K562 (cell line): ENCODE measurements around the gene RFX7. TPM values are rescaled to one million over a fixed set of nuclear protein-coding genes. Genes with fewer than 3 reads are reported as not detected.

Experiments used
- ARHGAP35 ChIP-seq: fragments of 450-650 bp; IDR thresholded peaks from 2 replicates; pipeline ENCODE4 v1.6.1; 2018; ENCODE audit not compliant: partially characterized antibody
- ATF3 ChIP-seq, 2 experiments: fragments of 450-650 bp in 1 of 2; sonication (generic) in 1 of 2; formaldehyde crosslinking in 1 of 2; IDR thresholded peaks in 1 of 2; conservative IDR thresholded peaks in 1 of 2; 2 replicates each; pipeline versions ENCODE4 v1.6.1 to v1.8.1; 2016 to 2023; ENCODE audit warnings: mild to moderate bottlenecking in 2 of 2, moderate library complexity in 2 of 2, inconsistent platforms in 1 of 2, missing genetic modification reagents in 1 of 2
- CBX2 ChIP-seq: fragments of 200-600 bp; sonication (generic); IDR thresholded peaks from one replicate; pipeline ENCODE4 v1.6.1; 2012; ENCODE audit warnings: mild to moderate bottlenecking, low read length, inconsistent platforms; ENCODE audit not compliant: insufficient read depth, poor library complexity, severe bottlenecking
- E2F5 ChIP-seq: sonication (generic); formaldehyde crosslinking; IDR thresholded peaks from 2 replicates; pipeline ENCODE4 v1.8.0; 2022; ENCODE audit warnings: mild to moderate bottlenecking, missing genetic modification reagents
- EWSR1 ChIP-seq: fragments of 450-650 bp; IDR thresholded peaks from 2 replicates; pipeline ENCODE4 v1.6.1; 2018; ENCODE audit warnings: borderline replicate concordance, mild to moderate bottlenecking, low read depth, moderate library complexity; ENCODE audit not compliant: partially characterized antibody
- FIP1L1 ChIP-seq: fragments of 200-400 bp; formaldehyde crosslinking; IDR thresholded peaks from 2 replicates; pipeline ENCODE4 v1.6.1; 2018; ENCODE audit warnings: mild to moderate bottlenecking, low read depth, low read length; ENCODE audit not compliant: poor library complexity, severe bottlenecking
- HLTF ChIP-seq: fragments of 450-650 bp; IDR thresholded peaks from 2 replicates; pipeline ENCODE4 v1.6.1; 2016
- POLR3G ChIP-seq: IDR thresholded peaks from 2 replicates; pipeline ENCODE4 v1.6.1; 2011; ENCODE audit not compliant: insufficient read length, insufficient replicate concordance; ENCODE audit errors: extremely low read depth
- SAFB ChIP-seq: fragments of 200-400 bp; formaldehyde crosslinking; IDR thresholded peaks from 2 replicates; pipeline ENCODE4 v1.6.1; 2017; ENCODE audit warnings: low read depth, low read length, borderline replicate concordance
- TAF9B ChIP-seq: fragments of 450-650 bp; IDR thresholded peaks from 2 replicates; pipeline ENCODE4 v1.6.1; 2018; ENCODE audit warnings: mild to moderate bottlenecking; ENCODE audit not compliant: partially characterized antibody
- TSHZ1 ChIP-seq: fragments of 250-450 bp; sonication (Bioruptor Pico); IDR thresholded peaks from 2 replicates; pipeline ENCODE4 v1.4.0; 2020; ENCODE audit warnings: mild to moderate bottlenecking, moderate library complexity
- ZBTB17 ChIP-seq: fragments of 450-650 bp; formaldehyde crosslinking; IDR thresholded peaks from 2 replicates; pipeline ENCODE4 v1.4.0; 2020; ENCODE audit warnings: mild to moderate bottlenecking
- polyA plus RNA-seq, 8 experiments: library from polyadenylated mRNA; depleted of rRNA in 4 of 8; stranded (reverse) in 5 of 8; unstranded in 3 of 8; fragments of >200 nt; fragmentation: Nextera tagmentation in 2 of 8; fragmentation: Illumina TruSeq in 1 of 8; extraction: Ambion mirVana in 2 of 8; extraction: Trizol in 1 of 8; gene quantifications; 2 replicates each; pipeline versions ENCODE4 v1.2.1 to v1.2.3, GENCODE V29; 2011 to 2014; ENCODE audit warnings: inconsistent platforms in 1 of 8, missing spikeins in 1 of 8
- total RNA-seq, 7 experiments: library from RNA; depleted of rRNA in 6 of 7; stranded (reverse); fragments of >200 nt in 6 of 7; fragmentation: Illumina TruSeq in 2 of 7; extraction: Trizol in 2 of 7; gene quantifications; 2 replicates each; pipeline versions ENCODE4 v1.2.1 to v1.2.3, GENCODE V29; 2011 to 2021; ENCODE audit warnings: low replicate concordance in 1 of 7
- TF ChIP-seq, protein P1 (sequence below): sonication (generic); formaldehyde crosslinking; IDR thresholded peaks from 2 replicates; pipeline ENCODE4 v1.8.0; 2022; ENCODE audit warnings: mild to moderate bottlenecking, low read depth, missing genetic modification reagents
- TF ChIP-seq, protein P2 (sequence below): fragments of 450-650 bp; IDR thresholded peaks from 2 replicates; pipeline ENCODE4 v1.7.1; 2018; ENCODE audit warnings: mild to moderate bottlenecking, low read depth; ENCODE audit not compliant: partially characterized antibody

Gene RFX7
- total and polyA plus RNA-seq, 9 of the 15 experiments (the other 6 are each of a cell fraction or from before 2014, with no cell fraction given): 2.4 to 17.9 (median 6.3) TPM

DNA sequence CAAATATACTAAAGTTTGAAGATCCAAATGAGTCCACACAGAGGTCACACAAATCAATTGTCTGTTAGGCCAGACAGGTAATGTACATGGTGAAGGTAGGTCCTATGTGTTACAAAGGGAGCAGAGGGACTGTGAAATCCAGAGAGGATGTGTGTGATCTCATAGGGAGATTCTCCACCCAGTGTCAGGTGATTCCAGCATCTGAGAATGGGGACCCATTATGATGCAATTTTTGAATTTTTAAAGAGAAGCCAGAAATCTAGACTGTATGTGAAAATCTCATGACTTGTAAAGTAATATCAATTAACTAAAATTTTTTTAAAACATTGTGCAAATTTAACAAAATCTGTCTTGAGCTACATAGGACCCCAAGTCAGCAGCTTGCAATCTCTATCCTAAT lies 192.0 kb downstream of the RFX7 start (continued):
- TF ChIP-seq, protein P1, sequence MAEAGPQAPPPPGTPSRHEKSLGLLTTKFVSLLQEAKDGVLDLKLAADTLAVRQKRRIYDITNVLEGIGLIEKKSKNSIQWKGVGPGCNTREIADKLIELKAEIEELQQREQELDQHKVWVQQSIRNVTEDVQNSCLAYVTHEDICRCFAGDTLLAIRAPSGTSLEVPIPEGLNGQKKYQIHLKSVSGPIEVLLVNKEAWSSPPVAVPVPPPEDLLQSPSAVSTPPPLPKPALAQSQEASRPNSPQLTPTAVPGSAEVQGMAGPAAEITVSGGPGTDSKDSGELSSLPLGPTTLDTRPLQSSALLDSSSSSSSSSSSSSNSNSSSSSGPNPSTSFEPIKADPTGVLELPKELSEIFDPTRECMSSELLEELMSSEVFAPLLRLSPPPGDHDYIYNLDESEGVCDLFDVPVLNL (CRISPR knock-in tag): no peak
- TF ChIP-seq POLR3G (no peak), ATF3 (IDR thresholded peaks at IDR 0.05) (peak; percentile 47; the same call in 1 of the 2 replicates), ATF3 (CRISPR knock-in tag; conservative IDR thresholded peaks at IDR 0.05) (no peak), HLTF (no peak), FIP1L1 (no peak), TSHZ1 (CRISPR knock-in tag) (no peak), ZBTB17 (CRISPR knock-in tag) (no peak), EWSR1 (no peak), SAFB (no peak), E2F5 (no peak), TAF9B (no peak), CBX2 (no peak), ARHGAP35 (no peak)
- TF ChIP-seq, protein P2, sequence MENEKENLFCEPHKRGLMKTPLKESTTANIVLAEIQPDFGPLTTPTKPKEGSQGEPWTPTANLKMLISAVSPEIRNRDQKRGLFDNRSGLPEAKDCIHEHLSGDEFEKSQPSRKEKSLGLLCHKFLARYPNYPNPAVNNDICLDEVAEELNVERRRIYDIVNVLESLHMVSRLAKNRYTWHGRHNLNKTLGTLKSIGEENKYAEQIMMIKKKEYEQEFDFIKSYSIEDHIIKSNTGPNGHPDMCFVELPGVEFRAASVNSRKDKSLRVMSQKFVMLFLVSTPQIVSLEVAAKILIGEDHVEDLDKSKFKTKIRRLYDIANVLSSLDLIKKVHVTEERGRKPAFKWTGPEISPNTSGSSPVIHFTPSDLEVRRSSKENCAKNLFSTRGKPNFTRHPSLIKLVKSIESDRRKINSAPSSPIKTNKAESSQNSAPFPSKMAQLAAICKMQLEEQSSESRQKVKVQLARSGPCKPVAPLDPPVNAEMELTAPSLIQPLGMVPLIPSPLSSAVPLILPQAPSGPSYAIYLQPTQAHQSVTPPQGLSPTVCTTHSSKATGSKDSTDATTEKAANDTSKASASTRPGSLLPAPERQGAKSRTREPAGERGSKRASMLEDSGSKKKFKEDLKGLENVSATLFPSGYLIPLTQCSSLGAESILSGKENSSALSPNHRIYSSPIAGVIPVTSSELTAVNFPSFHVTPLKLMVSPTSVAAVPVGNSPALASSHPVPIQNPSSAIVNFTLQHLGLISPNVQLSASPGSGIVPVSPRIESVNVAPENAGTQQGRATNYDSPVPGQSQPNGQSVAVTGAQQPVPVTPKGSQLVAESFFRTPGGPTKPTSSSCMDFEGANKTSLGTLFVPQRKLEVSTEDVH: no peak
